Inferior parietal cortex (tissue), 1 donor: ENCODE data around the gene FOXD2.
"Not testable (repeated sequence)": the region's sequence is repeated elsewhere in the genome, so short reads cannot be mapped to it uniquely, and the experiment has no call there.

Experiments
- DNase-seq: peaks from one replicate; pipeline ENCODE4 v3.0.0-alpha.2; 2016; ENCODE audit errors: extremely low spot score

Gene FOXD2

DNA sequence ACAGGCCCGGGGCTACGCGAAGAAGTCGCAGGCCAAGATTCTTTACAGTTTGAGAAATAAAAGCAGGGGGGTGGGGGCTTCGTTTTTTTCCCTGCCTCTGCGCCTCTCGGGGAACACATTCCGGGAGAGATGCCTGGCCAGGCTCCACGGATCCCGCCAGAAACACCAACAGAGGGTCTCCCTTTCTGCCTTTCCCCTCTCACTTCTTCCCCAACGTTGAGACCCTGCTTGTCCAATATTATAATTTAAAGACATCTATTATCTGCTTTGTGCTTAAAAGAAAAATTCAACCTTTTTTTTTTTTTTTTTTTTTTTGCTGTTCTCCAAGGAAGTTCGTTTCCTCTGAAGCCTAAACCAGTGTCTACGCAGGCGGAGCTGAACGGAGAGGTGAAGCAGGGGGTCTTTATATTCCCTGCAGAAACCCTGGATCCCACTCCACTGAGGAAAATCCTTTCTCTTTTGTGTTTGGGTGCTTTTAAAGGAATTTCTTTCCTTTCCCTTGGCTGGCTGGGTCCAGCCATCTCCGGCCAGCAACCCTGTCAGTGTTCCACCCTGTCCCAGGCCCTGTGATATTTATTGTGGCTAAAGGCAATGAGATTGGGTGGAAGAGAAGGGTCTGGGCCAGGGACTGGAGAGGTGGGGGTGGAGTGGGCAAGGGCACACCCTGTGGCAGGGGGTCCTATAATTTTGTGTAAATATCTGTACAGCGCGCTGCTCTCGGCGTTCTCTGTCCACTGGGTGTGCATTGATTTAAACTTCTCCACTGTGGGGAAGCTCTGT lies 2.2 kb downstream of the FOXD2 start:
- DNase-seq, result no peak

DNA sequence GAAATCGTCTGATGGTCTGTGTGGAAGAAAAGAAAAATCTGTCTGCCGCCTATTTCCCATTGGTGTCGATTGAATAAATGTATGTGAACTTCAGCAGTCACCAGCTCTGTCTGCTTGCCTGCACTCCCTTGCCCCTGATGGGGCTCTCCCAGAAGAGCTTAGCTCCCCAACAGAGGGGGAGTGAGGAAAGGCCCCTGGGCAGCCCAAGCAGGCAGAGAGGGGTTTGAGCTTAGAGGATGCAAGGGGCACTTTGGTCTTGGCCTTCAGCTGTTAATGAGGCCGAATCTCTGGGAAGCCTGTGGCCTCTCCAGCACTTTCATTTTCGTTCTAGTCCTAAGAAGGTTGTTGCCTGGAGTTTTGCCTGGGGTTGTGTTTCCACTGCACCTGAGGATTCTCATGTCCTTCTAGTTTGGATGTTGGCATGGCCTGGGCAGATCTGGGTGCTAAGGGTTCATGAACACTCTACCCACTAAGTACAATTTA lies 2.8 kb downstream of the FOXD2 start:
- no peak for DNase-seq

DNA sequence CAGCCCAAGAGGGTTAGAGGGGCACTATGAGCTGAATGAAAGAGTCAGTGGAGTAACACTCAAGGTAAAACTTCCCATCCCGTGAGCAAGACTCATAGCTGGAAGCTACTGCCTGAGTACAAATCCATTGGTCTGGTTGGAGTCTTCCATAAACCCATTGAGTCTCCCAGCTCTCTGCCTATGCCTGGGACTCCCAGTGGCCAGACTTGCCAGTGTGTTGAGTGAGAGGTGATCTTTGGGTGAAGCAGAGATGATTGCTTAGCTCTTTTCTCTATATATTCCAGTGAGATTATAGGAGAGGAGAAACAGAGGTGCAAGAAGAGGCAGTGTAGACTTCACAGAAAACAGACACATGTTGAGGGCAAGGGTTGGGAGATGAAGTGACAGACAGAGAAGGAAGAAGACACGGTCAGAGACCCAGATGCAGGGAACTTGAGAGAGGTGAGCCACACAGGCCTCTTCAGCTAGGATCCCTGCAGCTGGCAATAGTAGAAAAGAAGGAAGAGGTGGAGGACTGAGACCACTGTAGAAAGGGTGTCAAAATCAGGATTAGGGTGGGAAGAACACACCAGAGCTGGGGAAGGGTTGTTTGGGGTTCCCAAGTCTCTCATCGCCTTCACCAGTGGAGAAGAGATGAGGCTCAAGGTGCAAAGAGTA lies 3.7 kb downstream of the FOXD2 start:
- no peak for DNase-seq

DNA sequence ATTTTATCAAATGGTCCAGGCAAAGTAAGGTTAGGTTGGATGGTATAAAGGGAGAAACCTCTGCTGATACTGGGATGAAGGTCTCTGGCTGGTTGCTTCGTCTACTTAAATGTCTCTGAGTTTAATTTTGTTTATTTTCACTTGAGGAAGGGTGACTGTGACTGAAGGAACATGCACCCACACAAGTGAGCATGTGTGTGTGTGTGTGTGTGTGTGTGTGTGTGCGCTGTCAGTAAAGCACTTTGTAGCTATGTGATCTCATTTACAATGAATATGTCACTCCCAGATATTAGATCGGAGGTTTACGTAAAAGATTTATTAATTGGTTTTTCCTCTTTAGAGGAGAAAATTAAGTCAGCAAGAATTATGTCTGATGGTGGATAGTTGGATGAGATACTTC lies 4.4 kb downstream of the FOXD2 start:
- DNase-seq, result no peak

DNA sequence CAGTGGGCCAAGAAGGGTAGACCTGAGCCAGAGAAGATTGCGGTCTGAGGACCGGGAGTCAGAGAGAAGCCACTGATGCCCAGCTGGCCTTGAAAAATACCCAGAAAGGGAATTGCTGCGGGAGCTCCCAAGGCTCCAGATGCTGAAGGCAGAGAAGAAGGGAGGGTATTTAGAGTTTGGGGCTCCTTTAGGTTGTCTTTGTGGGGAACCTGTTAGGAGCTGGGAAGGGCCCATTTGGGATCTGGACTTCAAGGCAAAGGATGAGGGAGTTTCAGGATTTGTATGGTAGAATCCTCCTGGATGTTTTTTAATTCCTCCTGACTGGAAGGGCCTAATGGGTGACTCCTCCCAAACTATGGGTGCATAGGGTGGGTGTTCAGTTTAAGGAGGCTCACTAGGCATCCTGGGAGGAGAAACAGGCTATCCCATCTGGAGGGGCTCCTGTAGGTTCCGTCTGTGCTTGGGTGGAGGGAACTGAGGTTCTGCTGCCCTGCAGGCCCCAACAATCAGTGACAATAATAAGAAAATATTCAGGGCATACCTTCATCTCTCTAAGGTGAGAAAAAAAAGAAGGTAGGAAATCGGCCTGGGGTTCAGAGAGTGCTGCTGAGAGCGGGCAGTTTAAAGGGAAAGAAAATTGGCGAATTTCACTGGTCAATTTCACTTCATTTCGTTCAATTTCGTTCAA lies 5.1 kb downstream of the FOXD2 start:
- DNase-seq, result no peak

DNA sequence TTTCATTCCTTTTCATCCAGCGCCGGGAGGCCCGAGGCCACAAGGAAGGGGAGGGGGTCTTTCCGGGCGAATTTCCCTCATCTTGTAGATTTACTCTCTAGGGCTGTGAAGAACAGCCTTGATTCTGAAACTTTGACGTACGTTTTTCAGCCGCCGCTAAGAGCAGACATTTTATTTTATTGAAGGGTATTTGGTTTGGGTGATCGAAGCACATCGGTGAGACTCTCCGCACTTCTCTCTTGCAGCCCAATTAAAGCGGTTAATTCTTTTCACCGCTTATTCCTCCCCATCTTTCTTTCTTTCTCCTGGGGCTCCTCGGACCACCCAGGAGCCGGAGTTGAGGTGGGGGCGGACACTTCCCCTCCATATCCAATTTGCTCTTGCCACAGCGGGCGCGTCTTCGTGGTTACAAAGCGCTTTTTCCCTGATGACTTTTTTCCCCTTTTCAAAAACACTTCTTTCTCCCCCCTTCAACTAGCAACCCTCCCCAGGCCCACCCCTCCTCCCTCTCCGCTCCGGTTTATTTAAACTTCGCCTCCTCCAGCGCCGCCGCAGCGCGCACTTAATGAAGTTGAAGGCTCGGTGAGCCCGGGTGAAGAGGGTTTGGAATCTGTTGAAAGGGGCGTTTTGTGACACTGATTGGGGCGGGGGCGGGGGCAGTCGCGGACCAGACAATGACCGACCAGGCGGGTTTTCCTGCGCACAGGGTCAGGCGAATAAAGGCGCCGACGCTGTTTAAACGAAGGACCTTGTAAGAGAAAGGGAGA lies 5.9 kb downstream of the FOXD2 start:
- DNase-seq, result no peak

DNA sequence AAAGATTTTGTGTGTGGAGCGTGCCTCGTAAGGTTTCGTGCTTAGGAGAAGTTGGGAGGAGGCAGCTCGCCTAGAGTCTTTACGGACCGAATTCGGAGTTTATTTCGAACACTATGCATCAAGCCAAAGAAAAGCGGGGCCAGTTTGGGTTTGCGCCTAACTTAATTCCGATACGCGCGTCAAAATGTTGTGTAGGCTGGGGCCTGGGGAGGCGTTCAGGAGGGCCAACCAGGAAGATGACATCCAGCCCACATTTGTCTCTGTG lies 6.4 kb downstream of the FOXD2 start:
- no peak for DNase-seq

DNA sequence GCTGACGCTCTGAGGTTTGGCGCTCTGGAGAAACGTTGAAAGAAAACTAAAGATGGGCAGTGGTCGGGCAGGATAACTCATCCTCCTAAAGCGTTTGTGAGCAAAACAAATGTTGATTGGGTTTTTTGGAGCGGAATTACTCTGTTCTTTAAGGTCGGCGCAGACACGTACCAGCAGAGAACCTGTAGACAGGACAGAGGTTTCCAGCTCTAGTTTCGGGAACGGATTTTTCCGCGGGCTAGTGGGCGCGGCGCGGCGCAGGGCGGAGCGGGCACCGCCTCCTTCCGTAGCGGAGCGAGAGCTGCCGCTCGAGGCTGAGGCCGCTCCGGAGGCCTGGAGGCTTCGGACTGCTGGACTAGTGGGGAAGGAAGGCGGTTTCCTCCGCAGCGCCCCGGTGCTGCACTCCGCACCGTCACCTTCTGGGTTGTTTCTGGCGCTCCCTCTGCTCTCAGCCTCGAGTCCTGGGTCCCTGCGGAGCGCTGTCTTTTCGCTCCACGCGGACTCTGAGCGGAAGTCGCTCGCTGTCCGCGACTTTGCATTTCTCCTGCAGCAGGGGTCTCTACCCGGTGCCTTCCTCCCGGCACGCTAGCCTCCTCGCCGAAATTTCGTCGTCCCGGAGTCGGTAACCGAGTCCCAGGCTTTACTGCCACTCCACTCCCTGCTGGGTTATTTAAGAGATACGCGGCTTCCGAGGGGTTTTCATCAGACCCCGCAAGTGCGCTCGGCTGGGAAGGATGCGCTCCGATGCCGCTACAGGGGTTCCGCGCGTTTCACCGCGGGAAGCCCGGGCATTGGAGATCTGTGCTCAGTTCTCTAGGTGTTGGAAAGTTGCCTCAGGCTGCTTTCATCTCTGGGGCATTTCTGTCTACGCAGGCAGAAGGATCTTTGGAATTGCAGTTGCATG lies 7.0 kb downstream of the FOXD2 start:
- no peak for DNase-seq

- no peak for DNase-seq
These were observed 8.1 kb downstream of the FOXD2 start for GRCh38 chr1:47445823-47446550.

- no peak for DNase-seq
These were observed 10.8 kb downstream of the FOXD2 start for GRCh38 chr1:47448462-47449222.

GRCh38 chr1:47449822-47450552 lies 12.1 kb downstream of the FOXD2 start:
- no peak for DNase-seq

DNA sequence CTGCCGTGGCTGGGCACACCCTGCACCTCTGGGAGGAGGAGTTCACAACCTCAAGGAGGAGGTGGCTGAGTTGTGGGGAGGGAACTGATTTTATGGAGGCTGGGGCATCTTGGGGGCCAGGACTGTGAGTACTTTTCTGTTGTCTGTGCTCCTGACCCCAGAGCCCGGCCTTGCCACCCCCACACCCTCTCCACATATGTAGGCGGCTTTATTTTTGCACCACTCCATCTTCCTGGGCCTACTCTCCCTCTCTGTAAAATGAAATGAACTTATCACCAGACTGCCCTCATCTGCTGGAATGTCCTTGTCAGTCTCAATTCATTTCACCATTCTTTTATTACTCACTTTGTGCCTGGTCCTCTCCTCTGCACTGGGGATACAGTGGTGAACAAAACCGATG lies 12.8 kb downstream of the FOXD2 start:
- no peak for DNase-seq

DNA sequence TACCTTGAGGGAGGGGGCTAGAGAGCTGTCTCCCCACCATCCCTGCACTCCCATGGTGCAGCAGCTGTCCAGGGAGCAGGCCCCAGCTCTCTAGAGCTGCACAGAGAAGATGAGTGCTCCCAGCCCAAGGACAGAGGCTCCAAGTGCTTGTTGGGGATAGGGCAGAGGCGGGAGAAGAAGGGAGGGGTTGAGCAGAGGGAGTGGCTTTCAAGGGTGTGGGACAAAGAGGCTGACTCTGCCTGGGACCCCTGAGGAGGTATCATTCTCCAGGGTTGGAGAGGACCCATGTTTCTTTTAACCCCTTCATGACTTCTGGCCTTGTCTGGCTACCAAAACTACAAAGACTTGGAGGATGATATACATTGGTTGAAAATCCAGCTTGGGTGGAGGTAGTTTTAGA lies 14.6 kb downstream of the FOXD2 start:
- no peak for DNase-seq

GRCh38 chr1:47453910-47454309 lies 16.1 kb downstream of the FOXD2 start:
- DNase-seq, result not testable (repeated sequence)

- DNase-seq, result no peak
These were observed 18.4 kb downstream of the FOXD2 start for GRCh38 chr1:47456250-47456649.

- not testable (repeated sequence) for DNase-seq
These were observed 19.7 kb downstream of the FOXD2 start for GRCh38 chr1:47457547-47457946.

DNA sequence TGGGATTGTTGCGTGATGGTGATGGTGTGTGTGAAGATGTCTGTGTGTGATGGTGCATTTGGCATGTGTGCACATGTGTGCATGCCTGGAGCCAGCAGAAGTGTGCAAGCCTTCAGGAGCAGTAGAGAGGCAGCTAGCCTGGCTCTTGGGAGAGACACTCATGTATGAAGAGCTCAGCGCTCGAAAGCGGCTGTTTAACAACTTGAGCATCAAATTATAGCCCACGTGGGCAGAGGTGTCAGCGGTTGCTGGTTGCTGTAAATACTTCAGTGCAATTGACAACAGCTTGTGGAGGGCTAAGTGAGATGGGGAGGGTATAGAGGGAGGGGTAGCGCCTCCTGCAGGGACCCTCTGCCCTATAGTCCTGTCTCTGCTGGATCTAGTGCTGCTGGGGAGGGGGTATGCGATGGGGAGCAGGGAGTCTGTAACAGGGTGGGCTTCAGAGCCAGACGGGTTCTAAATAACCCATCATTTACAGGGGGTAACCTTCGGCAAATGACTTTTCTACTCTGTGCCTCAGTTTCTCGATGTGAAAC lies 21.5 kb downstream of the FOXD2 start:
- DNase-seq, result no peak

GRCh38 chr1:47460040-47460439 lies 22.2 kb downstream of the FOXD2 start:
- DNase-seq, result no peak

DNA sequence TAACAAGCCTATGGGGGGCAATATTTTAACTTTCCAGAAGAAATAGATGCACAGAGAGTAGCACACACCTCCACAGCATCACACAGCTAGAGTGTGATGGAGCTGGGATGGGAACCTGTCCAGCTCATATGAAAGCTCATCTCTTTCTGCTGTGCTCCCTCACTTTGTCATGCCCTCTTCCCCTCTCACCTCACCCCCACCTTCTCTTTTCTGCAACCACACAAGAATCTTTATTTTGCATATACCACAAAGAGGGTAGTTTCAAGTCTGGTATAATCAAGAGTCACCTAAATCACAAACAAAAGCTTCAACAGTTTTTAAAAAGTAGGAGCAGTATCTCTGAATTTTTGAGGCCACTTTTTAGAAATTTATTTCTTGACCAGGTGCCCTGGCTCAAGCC lies 22.6 kb downstream of the FOXD2 start:
- no peak for DNase-seq
